ENCODE measurements around the gene EIF3D. TPM values are rescaled to one million over a fixed set of nuclear protein-coding genes. Genes with fewer than 3 reads are reported as not detected.

EIF3D gene
- total and polyA plus RNA-seq, 2 experiments from 2014 or later: 148 to 381 TPM

DNA sequence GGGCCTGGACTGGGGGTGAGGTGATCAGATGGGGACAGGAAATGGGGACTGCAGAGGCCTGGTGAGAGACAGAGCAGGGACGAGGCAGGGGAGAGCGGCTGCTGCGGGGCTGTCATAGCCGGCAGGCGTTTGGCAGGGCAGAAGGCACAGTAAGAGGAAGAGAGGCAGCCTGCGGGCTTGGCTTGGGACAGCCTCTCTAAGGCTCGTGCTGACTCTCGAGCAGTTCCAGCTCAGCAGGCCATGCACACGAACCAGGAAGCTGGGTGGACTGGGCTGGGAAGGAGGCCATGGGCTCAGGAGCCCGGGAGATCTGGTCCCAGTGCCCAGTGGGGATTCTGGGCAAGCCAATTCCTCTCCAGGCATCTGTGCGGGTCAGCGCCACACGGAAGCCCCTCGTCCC lies 19.6 kb upstream of the EIF3D start:
- no peaks in the 10 kb centered on the region for H3K79me2 ChIP-seq (replicated peaks; ENCODE audit: insufficient read depth)
- TF ChIP-seq, protein P1, sequence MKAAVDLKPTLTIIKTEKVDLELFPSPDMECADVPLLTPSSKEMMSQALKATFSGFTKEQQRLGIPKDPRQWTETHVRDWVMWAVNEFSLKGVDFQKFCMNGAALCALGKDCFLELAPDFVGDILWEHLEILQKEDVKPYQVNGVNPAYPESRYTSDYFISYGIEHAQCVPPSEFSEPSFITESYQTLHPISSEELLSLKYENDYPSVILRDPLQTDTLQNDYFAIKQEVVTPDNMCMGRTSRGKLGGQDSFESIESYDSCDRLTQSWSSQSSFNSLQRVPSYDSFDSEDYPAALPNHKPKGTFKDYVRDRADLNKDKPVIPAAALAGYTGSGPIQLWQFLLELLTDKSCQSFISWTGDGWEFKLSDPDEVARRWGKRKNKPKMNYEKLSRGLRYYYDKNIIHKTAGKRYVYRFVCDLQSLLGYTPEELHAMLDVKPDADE (IDR thresholded peaks at IDR 0.05): no peak
- H3K36me3 ChIP-seq (ENCODE audit: insufficient read depth): no peaks in the 10 kb centered on the region
- ATAC-seq (peak; percentile 52), DNase-seq (ENCODE audit: low spot score) (no peak)
- H3K4me3 ChIP-seq: no peak overlapping the region
- H3K27ac ChIP-seq (ENCODE audit: low read depth): no peak overlapping the region
- no peaks in the 10 kb centered on the region for H3K9me2 ChIP-seq (ENCODE audit: insufficient read depth)
- Mint-ChIP-seq H3K27me3 (ENCODE audit: insufficient read depth, low read depth, poor library complexity) (peaks cover 13% of the 10 kb centered on the region), H3K4me1 (peaks cover 27% of the 10 kb centered on the region), H3K4me3 (no peak overlapping the region), H3K36me3 (ENCODE audit: low read depth) (no peaks in the 10 kb centered on the region), H3K9me3 (no peaks in the 10 kb centered on the region), H3K27ac (0 out of 2 replicates have a peak overlapping the region, but pooled peaks have one; percentile 14)
- H3F3A ChIP-seq (replicated peaks; ENCODE audit: low read depth): 0 out of 2 replicates have a peak, but pooled peaks cover 3% of the 10 kb centered on the region
- H3K4me1 ChIP-seq (ENCODE audit: insufficient read depth): peaks cover 12% of the 10 kb centered on the region
- H3K27me3 ChIP-seq (ENCODE audit: insufficient read depth): no peaks in the 10 kb centered on the region
- H2AFZ ChIP-seq: peak overlapping the region; percentile 63
- no peak overlapping the region for H3K4me2 ChIP-seq
- no peaks in the 10 kb centered on the region for H4K20me1 ChIP-seq (replicated peaks; ENCODE audit: insufficient read depth)

- H2AFZ ChIP-seq: peak overlapping the region; percentile 84; the same call in 1 of the 2 replicates
- no peaks in the 10 kb centered on the region for H3K36me3 Mint-ChIP-seq (ENCODE audit: low read depth)
- H4K20me1 ChIP-seq (replicated peaks; ENCODE audit: insufficient read depth): no peaks in the 10 kb centered on the region
- H3K27me3 ChIP-seq (ENCODE audit: insufficient read depth): no peaks in the 10 kb centered on the region
- no peak overlapping the region for H3K4me3 Mint-ChIP-seq
- no peak overlapping the region for H3K27ac ChIP-seq (ENCODE audit: low read depth)
- H3K4me1 Mint-ChIP-seq: peaks cover 27% of the 10 kb centered on the region
- ATAC-seq (no peak; the same call in 2 of the 3 replicates), DNase-seq (ENCODE audit: low spot score) (no peak)
- H3K9me3 Mint-ChIP-seq: no peaks in the 10 kb centered on the region
- H3K4me3 ChIP-seq: no peak overlapping the region
- 0 out of 2 replicates have a peak, but pooled peaks cover 3% of the 10 kb centered on the region for H3F3A ChIP-seq (replicated peaks; ENCODE audit: low read depth)
- H3K27me3 Mint-ChIP-seq (ENCODE audit: insufficient read depth, low read depth, poor library complexity): peaks cover 17% of the 10 kb centered on the region
- H3K27ac Mint-ChIP-seq: no peak overlapping the region
- no peaks in the 10 kb centered on the region for H3K79me2 ChIP-seq (replicated peaks; ENCODE audit: insufficient read depth)
- H3K4me2 ChIP-seq: no peak overlapping the region
- no peaks in the 10 kb centered on the region for H3K36me3 ChIP-seq (ENCODE audit: insufficient read depth)
- no peaks in the 10 kb centered on the region for H3K9me2 ChIP-seq (ENCODE audit: insufficient read depth)
- peaks cover 12% of the 10 kb centered on the region for H3K4me1 ChIP-seq (ENCODE audit: insufficient read depth)
- TF ChIP-seq EZH2 (IDR thresholded peaks at IDR 0.05; ENCODE audit: low read depth, unreplicated experiment): no peak
- TF ChIP-seq EZH2phosphoT487 (IDR thresholded peaks at IDR 0.05; ENCODE audit: unreplicated experiment): no peak
- TF ChIP-seq ZNF114 (CRISPR knock-in tag; IDR thresholded peaks at IDR 0.05): no peak
- TF ChIP-seq, protein P2, sequence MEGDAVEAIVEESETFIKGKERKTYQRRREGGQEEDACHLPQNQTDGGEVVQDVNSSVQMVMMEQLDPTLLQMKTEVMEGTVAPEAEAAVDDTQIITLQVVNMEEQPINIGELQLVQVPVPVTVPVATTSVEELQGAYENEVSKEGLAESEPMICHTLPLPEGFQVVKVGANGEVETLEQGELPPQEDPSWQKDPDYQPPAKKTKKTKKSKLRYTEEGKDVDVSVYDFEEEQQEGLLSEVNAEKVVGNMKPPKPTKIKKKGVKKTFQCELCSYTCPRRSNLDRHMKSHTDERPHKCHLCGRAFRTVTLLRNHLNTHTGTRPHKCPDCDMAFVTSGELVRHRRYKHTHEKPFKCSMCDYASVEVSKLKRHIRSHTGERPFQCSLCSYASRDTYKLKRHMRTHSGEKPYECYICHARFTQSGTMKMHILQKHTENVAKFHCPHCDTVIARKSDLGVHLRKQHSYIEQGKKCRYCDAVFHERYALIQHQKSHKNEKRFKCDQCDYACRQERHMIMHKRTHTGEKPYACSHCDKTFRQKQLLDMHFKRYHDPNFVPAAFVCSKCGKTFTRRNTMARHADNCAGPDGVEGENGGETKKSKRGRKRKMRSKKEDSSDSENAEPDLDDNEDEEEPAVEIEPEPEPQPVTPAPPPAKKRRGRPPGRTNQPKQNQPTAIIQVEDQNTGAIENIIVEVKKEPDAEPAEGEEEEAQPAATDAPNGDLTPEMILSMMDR (conservative IDR thresholded peaks at IDR 0.05; ENCODE audit: low read depth in 2 of 2): no peak
- TF ChIP-seq ZNF331 (CRISPR knock-in tag; IDR thresholded peaks at IDR 0.05; ENCODE audit: low read depth): no peak
- TF ChIP-seq POLR2AphosphoS5 (IDR thresholded peaks at IDR 0.05; ENCODE audit: low read depth): no peak
- no peak for TF ChIP-seq NANOG (IDR thresholded peaks at IDR 0.05; ENCODE audit: borderline replicate concordance)
- no peak for TF ChIP-seq ZNF462 (CRISPR knock-in tag; IDR thresholded peaks at IDR 0.05)
- TF ChIP-seq, protein P1 (IDR thresholded peaks at IDR 0.05): no peak
- no peak for TF ChIP-seq JUNB (IDR thresholded peaks at IDR 0.05; ENCODE audit: unreplicated experiment)
- no peak for TF ChIP-seq STAT1 (IDR thresholded peaks at IDR 0.05; ENCODE audit: unreplicated experiment)
- TF ChIP-seq CREB1 (CRISPR knock-in tag; IDR thresholded peaks at IDR 0.05; ENCODE audit: low read depth): no peak
These were observed 18.0 kb upstream of the EIF3D start for GRCh38 chr22:36546932-36547331.

Measured in GM23338 (cell line).